PC-3 (cell line): ENCODE results near the gene PRKCE.

Source experiments
- CTCF ChIP-seq: fragments of 300-600 bp; sonication (generic); conservative IDR thresholded peaks from 2 replicates; pipeline ENCODE4 v1.5.1; 2017; ENCODE audit warnings: antibody characterized with exemption, low read depth, mild to moderate bottlenecking, low read length
- EZH2 ChIP-seq: fragments of 300-600 bp; sonication (generic); IDR thresholded peaks from one replicate; pipeline ENCODE4 v1.6.1; 2017; ENCODE audit warnings: antibody characterized with exemption, mild to moderate bottlenecking, low read length; ENCODE audit not compliant: unreplicated experiment
- EZH2phosphoT487 ChIP-seq: fragments of 300-600 bp; sonication (generic); IDR thresholded peaks from 2 replicates; pipeline ENCODE4 v1.6.1; 2018; ENCODE audit warnings: mild to moderate bottlenecking, antibody characterized with exemption, low read length, borderline replicate concordance

- no peak for TF ChIP-seq CTCF
- no peak for TF ChIP-seq EZH2phosphoT487
- no peak for TF ChIP-seq EZH2
Measured at GRCh38 chr2:45707661-45708060, 56.2 kb downstream of the PRKCE start.
